HG03432 (cell line): ENCODE measurements around the gene THADA.

Experiments
- ATAC-seq: cut with Tn5 transposase; IDR thresholded peaks from one replicate; pipeline ENCODE4 v1.9.1; 2021; ENCODE audit warnings: mild to moderate bottlenecking, moderate library complexity; ENCODE audit not compliant: unreplicated experiment

Gene THADA

GRCh38 chr2:43361286-43361685 lies 234.6 kb downstream of the THADA start:
- ATAC-seq: no peak

- ATAC-seq: no peak
Measured at GRCh38 chr2:43360137-43360536, 235.7 kb downstream of the THADA start.

- no peak for ATAC-seq
Measured at GRCh38 chr2:43358410-43359201, 237.2 kb downstream of the THADA start.

- ATAC-seq: no peak
Measured at GRCh38 chr2:43356774-43357173, 239.1 kb downstream of the THADA start.

- no peak for ATAC-seq
Measured at GRCh38 chr2:43355399-43355798, 240.4 kb downstream of the THADA start.

GRCh38 chr2:43349904-43350303 lies 245.9 kb downstream of the THADA start:
- no peak for ATAC-seq

- ATAC-seq: no peak
Measured at GRCh38 chr2:43348908-43349661, 246.8 kb downstream of the THADA start.

GRCh38 chr2:43347746-43348145 lies 248.1 kb downstream of the THADA start:
- ATAC-seq: no peak

GRCh38 chr2:43346602-43347567 lies 249.0 kb downstream of the THADA start:
- ATAC-seq: no peak

GRCh38 chr2:43345872-43346271 lies 250.0 kb downstream of the THADA start:
- no peak for ATAC-seq

GRCh38 chr2:43345391-43345813 lies 250.4 kb downstream of the THADA start:
- ATAC-seq: no peak

GRCh38 chr2:43344868-43345373 lies 250.9 kb downstream of the THADA start:
- no peak for ATAC-seq

GRCh38 chr2:43343573-43344304 lies 252.1 kb downstream of the THADA start:
- ATAC-seq: no peak

GRCh38 chr2:43341959-43342757 lies 253.7 kb downstream of the THADA start:
- ATAC-seq: no peak

GRCh38 chr2:43340945-43341356 lies 254.9 kb downstream of the THADA start:
- ATAC-seq: no peak

- ATAC-seq: no peak
Measured at GRCh38 chr2:43340066-43340465, 255.8 kb downstream of the THADA start.

GRCh38 chr2:43333656-43334144 lies 262.1 kb downstream of the THADA start:
- ATAC-seq: no peak

GRCh38 chr2:43333101-43333655 lies 262.7 kb downstream of the THADA start:
- ATAC-seq: no peak

- ATAC-seq: no peak
Measured at GRCh38 chr2:43332653-43333052, 263.2 kb downstream of the THADA start.
